Prostate gland (tissue), 2 donors: ENCODE results near the gene RPL39. TPM values are rescaled to one million over a fixed set of nuclear protein-coding genes. Genes with fewer than 3 reads are reported as not detected.
A peak's percentile ranks its signal among the peaks of the same experiment; 100 is the strongest.
"Not testable (repeated sequence)": the region's sequence is repeated elsewhere in the genome, so short reads cannot be mapped to it uniquely, and the experiment has no call there.

ENCODE experiments used
- DNase-seq: peaks from one replicate; pipeline ENCODE4 v3.0.0-alpha.2; 2019; ENCODE audit warnings: low spot score
- H3K27ac ChIP-seq, 2 donors: fragments of 200-600 bp; sonication (generic); 2 replicates each; pipeline ENCODE4 v1.5.1; 2017 to 2019
- H3K27me3 ChIP-seq: fragments of 200-600 bp; sonication (generic); replicated peaks from 2 replicates; pipeline ENCODE4 v1.5.1; 2019; ENCODE audit not compliant: insufficient read depth
- H3K36me3 ChIP-seq, 2 donors: fragments of 200-600 bp; sonication (generic); 1 replicate in 1 of 2; 2 replicates in 1 of 2; pipeline versions ENCODE4 v1.5.1 to v1.8.1; 2017 to 2019
- H3K4me1 ChIP-seq: fragments of 200-600 bp; sonication (generic); replicated peaks from 2 replicates; pipeline ENCODE4 v1.5.1; 2019
- H3K4me3 ChIP-seq, 2 donors: fragments of 200-600 bp; sonication (generic); 2 replicates each; pipeline ENCODE4 v1.5.1; 2017 to 2019
- H3K9me3 ChIP-seq: fragments of 200-600 bp; sonication (generic); 2 replicates; pipeline ENCODE4 v1.5.1; 2017
- CTCF ChIP-seq, 4 experiments: fragments of 200-600 bp in 2 of 4; fragments of 450-650 bp in 2 of 4; sonication (generic) in 2 of 4; IDR thresholded peaks; 1 replicate in 3 of 4; 2 replicates in 1 of 4; pipeline ENCODE4 v1.5.1; 2016 to 2019; ENCODE audit warnings: antibody characterized with exemption in 4 of 4, mild to moderate bottlenecking in 2 of 4, moderate library complexity in 2 of 4
- POLR2A ChIP-seq: fragments of 450-650 bp; IDR thresholded peaks from one replicate; pipeline ENCODE4 v1.6.1; 2016; ENCODE audit warnings: antibody characterized with exemption, mild to moderate bottlenecking
- POLR2AphosphoS5 ChIP-seq: sonication (generic); formaldehyde crosslinking; IDR thresholded peaks from one replicate; pipeline ENCODE4 v1.6.1; 2017; ENCODE audit warnings: antibody characterized with exemption
- whole genome bisulfite sequencing: methylation state at CpG from one replicate; pipeline ENCODE4 v1.1.5; 2018; 5-methylcytosine and 5-hydroxymethylcytosine counted together
- intact Hi-C: fragments of 100-400 bp; cut with DNase I; formaldehyde crosslinking; loops from one replicate; pipeline ENCODE4 v1.14.2; 2022
- total RNA-seq, 2 donors: library from RNA; depleted of rRNA; stranded (reverse); fragments of >200 nt; gene quantifications; one replicate each; pipeline ENCODE4 v1.1.0, GENCODE V29; 2016

RPL39 gene
- total RNA-seq, result 1,000 to 10,000 TPM; 2,133 to 2,412 TPM

GRCh38 chrX:119791437-119792231, at the start of gene RPL39:
RPL39 (minus strand) TSS chrX:119791630; CDS start chrX:119791576, 54 bp downstream.
- TF ChIP-seq POLR2A, result peak; percentile 62
- peak; percentile 70 for TF ChIP-seq POLR2AphosphoS5
- no peak for TF ChIP-seq CTCF (IDR thresholded peaks at IDR 0.05)
- Histone ChIP-seq H3K4me3 (peak within 1 kb of the TSS; percentile 45 to 57), H3K27me3 (no peaks in the 10 kb centered on the region), H3K27ac (peak within 1 kb of the TSS; percentile 93 to 94), H3K4me1 (no peaks in the 10 kb centered on the region), H3K9me3 (no peaks in the 10 kb centered on the region), H3K36me3 (no peaks in the 10 kb centered on the region)
- DNase-seq, result peak; percentile 80
- intact Hi-C loops, result loop anchor here (5.0 kb wide), 1 partner anchor 81 kb away; the partner anchor contains the start of genes NDUFA1 and RNF113A
- under 1% methylated on average over 49 of the region's 58 CpGs for WGBS

- no peak overlapping the region for H3K4me3 ChIP-seq
- no peak overlapping the region for H3K27ac ChIP-seq
- H3K4me1 ChIP-seq, result no peaks in the 10 kb centered on the region
- no peak for TF ChIP-seq POLR2A
- TF ChIP-seq CTCF (IDR thresholded peaks at IDR 0.05), result no peak
- TF ChIP-seq POLR2AphosphoS5, result no peak
- no peaks in the 10 kb centered on the region for H3K27me3 ChIP-seq
- intact Hi-C loops, result no loop called here
- H3K36me3 ChIP-seq, result no peaks in the 10 kb centered on the region
- no peak for DNase-seq
- 80% methylated on average over 3 of the region's 3 CpGs for WGBS
- H3K9me3 ChIP-seq, result no peaks in the 10 kb centered on the region
Observed at GRCh38 chrX:119833905-119834304, 42.5 kb upstream of the RPL39 start.

GRCh38 chrX:119828446-119828845, 37.0 kb upstream of the RPL39 start:
- Histone ChIP-seq H3K4me1 (no peaks in the 10 kb centered on the region), H3K27ac (no peak overlapping the region), H3K9me3 (no peaks in the 10 kb centered on the region), H3K36me3 (no peaks in the 10 kb centered on the region), H3K27me3 (no peaks in the 10 kb centered on the region), H3K4me3 (no peak overlapping the region)
- 90% methylated on average over 5 of the region's 5 CpGs for WGBS
- intact Hi-C loops, result no loop called here
- TF ChIP-seq POLR2AphosphoS5, result no peak
- no peak for TF ChIP-seq CTCF (IDR thresholded peaks at IDR 0.05)
- TF ChIP-seq POLR2A, result no peak
- no peak for DNase-seq

- intact Hi-C loops, result no loop called here
- H3K9me3 ChIP-seq, result no peaks in the 10 kb centered on the region
- WGBS, result 74% methylated on average over 7 of the region's 7 CpGs
- DNase-seq, result no peak
- no peak overlapping the region for H3K4me3 ChIP-seq
- H3K36me3 ChIP-seq, result no peaks in the 10 kb centered on the region
- TF ChIP-seq CTCF (IDR thresholded peaks at IDR 0.05) (no peak), POLR2A (no peak), POLR2AphosphoS5 (no peak)
- no peaks in the 10 kb centered on the region for H3K4me1 ChIP-seq
- no peaks in the 10 kb centered on the region for H3K27me3 ChIP-seq
- H3K27ac ChIP-seq, result no peak overlapping the region
Observed at GRCh38 chrX:119826399-119826959, 35.0 kb upstream of the RPL39 start.

GRCh38 chrX:119824221-119824620, 32.8 kb upstream of the RPL39 start:
- H3K27me3 ChIP-seq, H3K27ac ChIP-seq, H3K9me3 ChIP-seq, H3K4me3 ChIP-seq, H3K36me3 ChIP-seq, intact Hi-C loops, H3K4me1 ChIP-seq, DNase-seq: not testable (repeated sequence)
- WGBS, result 86% methylated on average over 2 of the region's 5 CpGs

- DNase-seq, intact Hi-C loops, H3K36me3 ChIP-seq, H3K27me3 ChIP-seq, H3K4me3 ChIP-seq, H3K27ac ChIP-seq, H3K4me1 ChIP-seq, H3K9me3 ChIP-seq: not testable (repeated sequence)
- 73% methylated on average over 3 of the region's 3 CpGs for WGBS
Observed at GRCh38 chrX:119821703-119822102, 30.3 kb upstream of the RPL39 start.
